GM12872 (cell line): ENCODE data around the gene SEMA5A.

Experiments
- CTCF ChIP-seq: IDR thresholded peaks from 3 replicates; pipeline ENCODE4 v1.5.1; 2011; ENCODE audit warnings: low read depth, mild to moderate bottlenecking, low read length, moderate library complexity; ENCODE audit not compliant: insufficient read depth

SEMA5A gene

GRCh38 chr5:9278921-9279603 is 266.8 kb downstream of the SEMA5A start:
- TF ChIP-seq CTCF = no peak

DNA sequence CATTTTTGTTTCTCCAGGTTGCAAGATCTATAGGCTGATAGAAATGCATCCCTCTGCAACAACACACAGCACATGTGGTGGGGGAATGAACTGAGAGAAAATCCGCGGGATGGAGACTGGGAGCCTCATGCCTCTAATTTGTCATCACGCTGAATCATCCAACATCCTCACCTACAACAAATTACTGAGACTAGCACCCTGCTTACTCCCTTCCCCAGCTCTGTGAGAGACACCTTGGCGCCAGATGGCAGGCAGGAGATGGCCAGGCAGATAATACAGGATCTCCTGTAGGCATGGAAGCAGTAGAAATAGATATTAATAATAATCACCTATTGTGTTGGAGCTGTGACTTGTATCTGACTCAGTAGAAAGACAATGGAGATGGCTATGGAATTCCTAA is 276.9 kb downstream of the SEMA5A start:
- TF ChIP-seq CTCF = no peak

- TF ChIP-seq CTCF = no peak
These were observed 277.6 kb downstream of the SEMA5A start for GRCh38 chr5:9268226-9268625.

DNA sequence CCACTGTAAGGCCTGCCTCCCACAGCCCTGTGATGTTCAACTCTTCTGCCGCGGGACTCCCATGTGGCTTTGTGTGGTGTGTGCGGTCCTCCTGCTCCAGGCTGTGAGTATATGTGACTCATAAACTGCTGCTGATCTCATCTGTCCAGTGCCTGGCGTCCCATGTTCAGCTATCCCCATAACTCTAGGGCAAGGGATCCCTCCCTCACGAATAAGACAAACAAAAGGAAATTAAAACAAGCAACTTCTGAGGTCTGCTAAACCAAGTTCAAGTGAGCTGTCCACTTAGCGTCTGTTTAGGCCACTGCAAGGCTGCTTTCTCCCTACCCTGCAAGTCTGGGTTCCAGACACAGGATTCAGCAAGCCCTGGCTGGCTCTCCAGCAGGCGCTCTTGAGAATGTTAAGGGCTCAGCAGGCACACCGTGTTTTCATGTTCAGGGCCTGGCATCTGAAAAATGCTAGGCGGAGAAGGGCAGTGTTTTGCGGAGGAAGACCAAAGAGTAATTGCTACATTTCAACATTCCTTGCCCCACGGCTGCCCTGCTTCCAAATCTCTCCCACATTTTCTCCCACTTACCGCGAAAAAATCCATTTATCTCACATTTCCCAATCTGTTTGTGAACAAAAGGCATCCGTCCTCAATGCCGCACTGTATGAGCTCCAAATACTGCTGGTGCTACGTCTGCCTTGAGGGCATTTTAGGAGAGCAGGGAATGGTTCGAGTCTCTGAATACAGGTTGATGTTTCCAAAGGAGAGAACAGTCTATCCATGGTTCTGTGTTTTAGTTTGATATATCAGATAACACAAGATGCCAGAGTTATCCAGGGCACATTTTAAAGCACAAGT is 280.2 kb downstream of the SEMA5A start:
- no peak for TF ChIP-seq CTCF

DNA sequence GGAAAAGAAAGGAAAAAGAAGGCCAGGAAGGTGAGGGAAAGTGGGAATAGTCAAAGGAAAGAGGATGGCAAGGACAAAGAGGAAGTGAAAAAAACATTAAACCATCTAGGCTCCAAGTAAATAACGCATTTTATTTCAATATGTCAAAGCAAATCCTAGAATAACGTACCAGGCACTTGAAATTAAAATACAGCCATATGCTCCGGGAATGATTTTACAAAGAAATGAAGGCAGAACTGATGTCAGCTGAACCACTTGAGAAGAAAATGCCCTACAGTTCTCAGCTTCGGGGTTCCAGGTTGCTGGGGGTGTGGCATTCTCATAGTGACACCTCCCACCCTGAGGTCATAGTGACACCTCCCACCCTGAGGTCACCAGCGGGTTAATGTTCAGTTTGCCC is 281.6 kb downstream of the SEMA5A start:
- no peak for TF ChIP-seq CTCF

- no peak for TF ChIP-seq CTCF
These were observed 282.2 kb downstream of the SEMA5A start for GRCh38 chr5:9263656-9264055.

GRCh38 chr5:9251379-9251980 is 294.4 kb downstream of the SEMA5A start:
- TF ChIP-seq CTCF = no peak
